GM12873 (cell line): ENCODE results near the gene CBLN3.

Experiments
- CTCF ChIP-seq: IDR thresholded peaks from 2 replicates; pipeline ENCODE4 v1.5.1; 2012; ENCODE audit warnings: low read depth, mild to moderate bottlenecking, moderate library complexity, low read length, control low read depth; ENCODE audit not compliant: insufficient read depth; ENCODE audit errors: missing control alignments

CBLN3 gene

GRCh38 chr14:24429395-24430142 lies at the start of gene CBLN3, which contains the start of gene KHNYN:
Gene CBLN3, minus strand, starts transcription at chr14:24429668. Its CDS starts 614 bp downstream, at chr14:24429054.
Gene KHNYN, plus strand, starts transcription at chr14:24429954. Its CDS starts 777 bp downstream, at chr14:24430731.
- no peak for TF ChIP-seq CTCF

- TF ChIP-seq CTCF, result no peak
Observed at GRCh38 chr14:24475261-24475660, 45.8 kb upstream of the CBLN3 start.

DNA sequence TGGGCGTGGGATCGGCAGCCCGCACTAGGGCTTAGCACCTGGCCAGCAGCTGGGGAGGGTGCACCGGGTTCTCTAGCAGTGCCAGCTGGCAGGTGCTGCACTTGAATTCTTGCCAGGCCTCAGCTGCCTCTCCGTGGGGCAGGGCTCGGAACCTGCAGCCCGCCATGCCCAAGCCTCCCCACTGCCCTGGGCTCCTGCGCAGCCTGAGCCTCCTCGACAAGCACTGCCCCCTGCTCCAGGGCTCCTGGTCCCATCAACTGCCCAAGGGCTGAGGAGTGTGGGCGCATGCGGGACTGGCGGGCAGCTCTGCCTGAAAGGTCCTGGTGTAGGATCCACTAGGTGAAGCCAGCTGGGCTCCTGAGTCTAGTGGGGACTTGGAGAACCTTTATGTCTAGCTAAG lies 43.7 kb upstream of the CBLN3 start:
- TF ChIP-seq CTCF, result no peak

GRCh38 chr14:24465805-24466204 lies 36.3 kb upstream of the CBLN3 start:
- no peak for TF ChIP-seq CTCF

- no peak for TF ChIP-seq CTCF
Observed at GRCh38 chr14:24465368-24465767, 35.9 kb upstream of the CBLN3 start.

GRCh38 chr14:24463884-24464785 lies 34.7 kb upstream of the CBLN3 start:
- no peak for TF ChIP-seq CTCF
